IMR-90 (cell line): Measurements from ENCODE around the gene LRFN5. TPM values are rescaled to one million over a fixed set of nuclear protein-coding genes. Genes with fewer than 3 reads are reported as not detected.

Source experiments
- ATAC-seq: fragments of 200-7000 bp; cut with Tn5 transposase; 2 replicates; pipeline ENCODE4 v1.9.1; 2020; ENCODE audit warnings: low read depth, mild to moderate bottlenecking, moderate library complexity
- BruUV-seq: library from RNA; stranded (reverse); fragments of 400-500 nt; replicated peaks from 2 replicates; lab custom pipeline; 2021; lab: Mats Ljungman, UMichigan
- CTCF ChIA-PET: fragments of 300-600 bp; formaldehyde crosslinking; extraction: SDS; loops from one replicate; lab custom pipeline; 2021; ENCODE audit warnings: antibody characterized with exemption; lab: Yijun Ruan, JAX
- POLR2A ChIA-PET: fragments of 300-600 bp; sonication (Branson Sonifier 250); formaldehyde crosslinking; loops from one replicate; lab custom pipeline; 2022; ENCODE audit warnings: antibody characterized with exemption; ENCODE audit not compliant: unreplicated experiment; lab: Charles Lee
- DNase-seq: peaks from one replicate; pipeline ENCODE4 v3.0.0; 2013
- H2AFZ ChIP-seq: replicated peaks from 2 replicates; pipeline ENCODE3; 2013; ENCODE audit warnings: low read length, mild to moderate bottlenecking; ENCODE audit not compliant: poor library complexity
- H2AK5ac ChIP-seq: 2 replicates; pipeline ENCODE4 v1.6.1; 2013; ENCODE audit warnings: low read depth, low read length, inconsistent platforms
- H2AK9ac ChIP-seq: replicated peaks from 2 replicates; pipeline ENCODE3; 2013; ENCODE audit warnings: mild to moderate bottlenecking, low read depth, low read length, moderate library complexity; ENCODE audit not compliant: poor library complexity
- H2BK120ac ChIP-seq: 2 replicates; pipeline ENCODE4 v1.6.1; 2013; ENCODE audit warnings: low read depth, low read length, inconsistent platforms
- H2BK15ac ChIP-seq: 3 replicates; pipeline ENCODE4 v1.6.1; 2013; ENCODE audit warnings: low read depth, low read length, inconsistent platforms
- H2BK20ac ChIP-seq: 2 replicates; pipeline ENCODE4 v1.6.1; 2013; ENCODE audit warnings: low read depth, mild to moderate bottlenecking, inconsistent platforms, low read length, moderate library complexity
- H2BK5ac ChIP-seq: 2 replicates; pipeline ENCODE4 v1.6.1; 2013; ENCODE audit warnings: mild to moderate bottlenecking, low read depth, low read length, inconsistent platforms; ENCODE audit not compliant: poor library complexity, severe bottlenecking
- H3K14ac ChIP-seq: replicated peaks from 2 replicates; pipeline ENCODE4 v1.6.1; 2013; ENCODE audit warnings: low read depth, low read length, inconsistent platforms
- H3K18ac ChIP-seq: 2 replicates; pipeline ENCODE4 v1.6.1; 2013; ENCODE audit warnings: low read depth, low read length, control low read depth
- H3K23ac ChIP-seq: 2 replicates; pipeline ENCODE4 v1.6.1; 2013; ENCODE audit warnings: low read depth, low read length, inconsistent platforms
- H3K27ac ChIP-seq: 2 replicates; pipeline ENCODE4 v1.5.1; 2013; ENCODE audit warnings: mild to moderate bottlenecking, control low read depth, low read length; ENCODE audit not compliant: insufficient read depth
- H3K27me3 ChIP-seq: 2 replicates; pipeline ENCODE4 v1.6.1; 2013; ENCODE audit warnings: low read length; ENCODE audit not compliant: control insufficient read depth, insufficient read depth
- H3K36me3 ChIP-seq: 2 replicates; pipeline ENCODE4 v1.6.1; 2013; ENCODE audit warnings: low read length, mixed read lengths; ENCODE audit not compliant: control insufficient read depth, insufficient read depth
- H3K4ac ChIP-seq: 2 replicates; pipeline ENCODE4 v1.6.1; 2013; ENCODE audit warnings: low read depth, low read length, inconsistent platforms
- H3K4me1 ChIP-seq: 2 replicates; pipeline ENCODE4 v1.6.1; 2013; ENCODE audit warnings: low read length, mixed read lengths; ENCODE audit not compliant: control insufficient read depth, insufficient read depth
- H3K4me2 ChIP-seq: 2 replicates; pipeline ENCODE4 v1.6.1; 2013; ENCODE audit warnings: low read depth, mild to moderate bottlenecking, control low read depth, low read length, moderate library complexity
- H3K4me3 ChIP-seq: 2 replicates; pipeline ENCODE4 v1.5.1; 2013; ENCODE audit warnings: low read depth, mild to moderate bottlenecking, control low read depth, low read length, moderate library complexity; ENCODE audit not compliant: insufficient read depth
- H3K56ac ChIP-seq: 2 replicates; pipeline ENCODE4 v1.6.1; 2013; ENCODE audit warnings: low read length, inconsistent platforms; ENCODE audit not compliant: insufficient read depth; ENCODE audit errors: extremely low read depth
- H3K79me1 ChIP-seq, 2 experiments: 2 replicates each; pipeline ENCODE4 v1.6.1; 2013; ENCODE audit warnings: low read length in 2 of 2, inconsistent platforms in 1 of 2, low read depth in 1 of 2
- H3K9ac ChIP-seq: 2 replicates; pipeline ENCODE4 v1.6.1; 2013; ENCODE audit warnings: low read depth, low read length, control low read depth
- H3K9me1 ChIP-seq: 2 replicates; pipeline ENCODE4 v1.6.1; 2013; ENCODE audit warnings: low read length, inconsistent platforms; ENCODE audit not compliant: insufficient read depth
- H3K9me3 ChIP-seq: 2 replicates; pipeline ENCODE4 v1.6.1; 2013; ENCODE audit warnings: low read length; ENCODE audit not compliant: control insufficient read depth, insufficient read depth
- H4K20me1 ChIP-seq: 2 replicates; pipeline ENCODE4 v1.6.1; 2013; ENCODE audit warnings: low read length, inconsistent platforms; ENCODE audit not compliant: insufficient read depth
- H4K5ac ChIP-seq: 2 replicates; pipeline ENCODE4 v1.6.1; 2013; ENCODE audit warnings: mild to moderate bottlenecking, low read depth, low read length, control low read depth
- H4K8ac ChIP-seq, 2 experiments: 2 replicates each; pipeline ENCODE4 v1.6.1; 2013; ENCODE audit warnings: low read depth in 2 of 2, low read length in 2 of 2, control low read depth in 1 of 2, inconsistent platforms in 1 of 2
- H4K91ac ChIP-seq: 2 replicates; pipeline ENCODE4 v1.6.1; 2013; ENCODE audit warnings: low read depth, low read length, inconsistent platforms; ENCODE audit not compliant: insufficient read depth
- BHLHE40 ChIP-seq: fragments of 150-350 bp; IDR thresholded peaks from 2 replicates; pipeline ENCODE4 v1.6.1; 2016; ENCODE audit warnings: mild to moderate bottlenecking, low read depth, low read length
- CHD1 ChIP-seq: IDR thresholded peaks from 2 replicates; pipeline ENCODE4 v1.6.1; 2012; ENCODE audit warnings: low read depth, low read length, improper control_type of control experiment
- CTCF ChIP-seq: conservative IDR thresholded peaks from 2 replicates; pipeline ENCODE4 v1.5.1; 2012; ENCODE audit warnings: mild to moderate bottlenecking, low read depth, low read length, improper control_type of control experiment
- MAFK ChIP-seq: IDR thresholded peaks from 2 replicates; pipeline ENCODE4 v1.6.1; 2012; ENCODE audit warnings: low read depth, low read length, improper control_type of control experiment
- MAZ ChIP-seq: IDR thresholded peaks from 2 replicates; pipeline ENCODE4 v1.6.1; 2012; ENCODE audit warnings: low read depth, mild to moderate bottlenecking, low read length, improper control_type of control experiment, moderate library complexity, borderline replicate concordance
- MXI1 ChIP-seq: IDR thresholded peaks from 2 replicates; pipeline ENCODE4 v1.6.1; 2012; ENCODE audit warnings: low read depth, mild to moderate bottlenecking, low read length, moderate library complexity, borderline replicate concordance
- USF2 ChIP-seq: fragments of 150-350 bp; IDR thresholded peaks from 2 replicates; pipeline ENCODE4 v1.6.1; 2017; ENCODE audit warnings: mild to moderate bottlenecking, antibody characterized with exemption, low read length, low read depth
- WGBS, 2 experiments: methylation state at CpG; one replicate each; pipeline versions ENCODE4 v1.1.5 to v1.1.7; 2013; ENCODE audit warnings: missing lambda C conversion rate in 2 of 2; ENCODE audit not compliant: insufficient read length in 1 of 2; ENCODE audit errors: extremely low coverage in 2 of 2; 5-methylcytosine and 5-hydroxymethylcytosine counted together
- dilution Hi-C: fragments of 300-500 bp; cut with HindIII; formaldehyde crosslinking; loops from one replicate; pipeline ENCODE4 v1.14.3; 2018; ENCODE audit warnings: low sequenced_read_pairs; ENCODE audit not compliant: unreplicated experiment
- in situ Hi-C: fragments of 300-500 bp; cut with MboI; formaldehyde crosslinking; loops from 3 replicates; pipeline ENCODE4 v1.14.3; 2019; ENCODE audit warnings: low sequenced_read_pairs, inconsistent platforms, mixed read lengths
- intact Hi-C: fragments of 100-400 bp; cut with micrococcal nuclease; formaldehyde crosslinking; loops from 2 replicates; pipeline ENCODE4 v1.10.0; 2022
- polyA plus RNA-seq, 3 experiments: library from polyadenylated mRNA; depleted of rRNA; stranded (reverse); fragments of >200 nt; gene quantifications; 2 replicates each; pipeline ENCODE4 v1.2.3, GENCODE V29; 2012; ENCODE audit warnings: low replicate concordance in 1 of 3
- total RNA-seq: library from RNA; depleted of rRNA; stranded (reverse); fragments of >200 nt; gene quantifications from 2 replicates; pipeline ENCODE4 v1.2.3, GENCODE V29; 2012

LRFN5 gene
- total and polyA plus RNA-seq, 2 of the 4 experiments (the other 2 are of a cell fraction), result 1.8 to 3.6 TPM

- no peak overlapping the region for H3K14ac ChIP-seq
- DNase-seq, result no peak
- intact Hi-C loops (no loop called here), in situ Hi-C loops (no loop called here), dilution Hi-C loops (no loop called here)
- BruUV-seq, result no TSS peak
- POLR2A ChIA-PET, result no interaction called here
- H3K56ac ChIP-seq, result no peak overlapping the region
- no peak for ATAC-seq
- no peaks in the 10 kb centered on the region for H3K9me1 ChIP-seq
- H4K91ac ChIP-seq, result no peak overlapping the region
- H3K9me3 ChIP-seq, result no peaks in the 10 kb centered on the region
- no peaks in the 10 kb centered on the region for H3K27me3 ChIP-seq
- TF ChIP-seq MAZ, result no peak
- TF ChIP-seq MXI1, result no peak
- TF ChIP-seq BHLHE40, result no peak
- no peak for TF ChIP-seq MAFK
- no peak for TF ChIP-seq CHD1
- no peak for TF ChIP-seq USF2
- no peak for TF ChIP-seq CTCF
- no peak overlapping the region for H3K23ac ChIP-seq
- no peak overlapping the region for H3K9ac ChIP-seq
- H3K79me1 ChIP-seq, result no peaks in the 10 kb centered on the region
- no peak overlapping the region for H3K4me3 ChIP-seq
- H3K4ac ChIP-seq, result no peak overlapping the region
- no peak overlapping the region for H4K5ac ChIP-seq
- no peak overlapping the region for H3K4me2 ChIP-seq
- no peak overlapping the region for H3K27ac ChIP-seq
- H4K20me1 ChIP-seq, result no peaks in the 10 kb centered on the region
- H2AFZ ChIP-seq, result no peak overlapping the region
- no peak overlapping the region for H3K18ac ChIP-seq
- no peaks in the 10 kb centered on the region for H3K4me1 ChIP-seq
- WGBS, 2 experiments, result 92% methylated on average over 2 of the region's 3 CpGs; no CpG with 5 or more reads in 1 of the 2 experiments
- H2AK9ac ChIP-seq, result no peak overlapping the region
- 0 out of 2 replicates have a peak overlapping the region, but pooled peaks have one; percentile 4 for H2BK120ac ChIP-seq
- H2BK20ac ChIP-seq, result no peak overlapping the region
- H2AK5ac ChIP-seq, result no peak overlapping the region
- H2BK5ac ChIP-seq, result no peak overlapping the region
- CTCF ChIA-PET, result no interaction called here
- no peak overlapping the region for H2BK15ac ChIP-seq
- no peaks in the 10 kb centered on the region for H3K36me3 ChIP-seq
- H4K8ac ChIP-seq, result no peak overlapping the region
Measured at GRCh38 chr14:41662780-41663472, 56.2 kb downstream of the LRFN5 start.
